Measurements from ENCODE around the gene COL4A4. TPM values are rescaled to one million over a fixed set of nuclear protein-coding genes. Genes with fewer than 3 reads are reported as not detected.

COL4A4 gene
- total and polyA plus RNA-seq, 2 of the 13 experiments (the other 11 are each of a cell fraction or from before 2014, with no cell fraction given), result not detected

DNA sequence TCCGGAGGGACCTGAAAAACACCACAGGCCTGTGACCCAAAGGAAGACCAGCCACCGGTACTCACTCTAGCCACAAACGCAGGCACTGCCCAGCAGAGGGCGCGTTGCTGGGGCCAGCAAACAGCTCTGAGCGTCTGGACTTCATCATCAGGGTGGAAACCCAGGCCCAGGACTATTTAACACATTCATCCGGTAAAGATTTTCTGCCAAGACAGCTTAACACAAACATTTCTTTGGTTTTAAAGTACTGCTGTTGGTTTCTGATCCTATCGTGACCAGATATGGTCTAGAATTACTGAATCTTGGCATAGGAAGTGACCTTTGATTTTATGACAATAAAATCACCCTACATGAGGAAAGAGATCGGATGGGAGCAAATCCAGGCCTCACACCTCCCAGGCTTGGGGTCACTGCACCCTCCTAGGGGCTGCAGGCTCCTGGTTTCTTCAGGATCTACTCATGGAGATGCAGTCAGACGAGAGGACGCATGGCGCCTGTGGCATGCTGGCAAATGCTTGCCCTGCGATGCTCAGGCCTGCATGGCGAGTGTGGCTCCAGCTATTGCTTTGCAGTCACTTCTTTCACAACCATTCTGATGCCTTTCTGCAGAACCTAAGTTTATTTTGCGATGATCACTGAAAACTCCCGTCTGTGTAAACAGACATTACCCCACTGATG lies 130.4 kb downstream of the COL4A4 start (continued):
- TF ChIP-seq FOXO1 (CRISPR knock-in tag; IDR thresholded peaks at IDR 0.05), result no peak
- TF ChIP-seq REXO4 (CRISPR knock-in tag; IDR thresholded peaks at IDR 0.05; ENCODE audit: borderline replicate concordance), result no peak
- TF ChIP-seq ZNF510 (CRISPR knock-in tag; IDR thresholded peaks at IDR 0.05; ENCODE audit: low read depth), result no peak
- peak; percentile 52; the same call in 1 of the 2 replicates for TF ChIP-seq REPIN1 (CRISPR knock-in tag; IDR thresholded peaks at IDR 0.05; ENCODE audit: borderline replicate concordance, low read depth)
- TF ChIP-seq ATRX (CRISPR knock-in tag; IDR thresholded peaks at IDR 0.05; ENCODE audit: borderline replicate concordance), result no peak
- TF ChIP-seq CREB1 (IDR thresholded peaks at IDR 0.05), result no peak
- TF ChIP-seq CREB1 (CRISPR knock-in tag; IDR thresholded peaks at IDR 0.05), result no peak
- no peak for TF ChIP-seq ZFAT (CRISPR knock-in tag; conservative IDR thresholded peaks at IDR 0.05)
- peak; percentile 14; the same call in 1 of the 2 replicates for TF ChIP-seq FOSL2 (CRISPR knock-in tag; IDR thresholded peaks at IDR 0.05)
- TF ChIP-seq ZFP41 (CRISPR knock-in tag; IDR thresholded peaks at IDR 0.05; ENCODE audit: borderline replicate concordance), result no peak
- TF ChIP-seq IRX3 (CRISPR knock-in tag; IDR thresholded peaks at IDR 0.05; ENCODE audit: borderline replicate concordance, low read depth), result no peak
- no peak for TF ChIP-seq ZIK1 (CRISPR knock-in tag; IDR thresholded peaks at IDR 0.05; ENCODE audit: borderline replicate concordance, low read depth)
- TF ChIP-seq TBX2 (CRISPR knock-in tag; IDR thresholded peaks at IDR 0.05; ENCODE audit: borderline replicate concordance), result 0 out of 2 replicates have a peak, but pooled peaks have one; percentile 19
- TF ChIP-seq ZNF225 (CRISPR knock-in tag; IDR thresholded peaks at IDR 0.05), result no peak
- no peak for TF ChIP-seq ZNF180 (CRISPR knock-in tag; IDR thresholded peaks at IDR 0.05; ENCODE audit: borderline replicate concordance, low read depth)
- TF ChIP-seq POLR2AphosphoS2 (IDR thresholded peaks at IDR 0.05; ENCODE audit: low read depth, low read length), result no peak
- no peak for TF ChIP-seq ZNF747 (CRISPR knock-in tag; IDR thresholded peaks at IDR 0.05; ENCODE audit: borderline replicate concordance)
- TF ChIP-seq, protein P1, sequence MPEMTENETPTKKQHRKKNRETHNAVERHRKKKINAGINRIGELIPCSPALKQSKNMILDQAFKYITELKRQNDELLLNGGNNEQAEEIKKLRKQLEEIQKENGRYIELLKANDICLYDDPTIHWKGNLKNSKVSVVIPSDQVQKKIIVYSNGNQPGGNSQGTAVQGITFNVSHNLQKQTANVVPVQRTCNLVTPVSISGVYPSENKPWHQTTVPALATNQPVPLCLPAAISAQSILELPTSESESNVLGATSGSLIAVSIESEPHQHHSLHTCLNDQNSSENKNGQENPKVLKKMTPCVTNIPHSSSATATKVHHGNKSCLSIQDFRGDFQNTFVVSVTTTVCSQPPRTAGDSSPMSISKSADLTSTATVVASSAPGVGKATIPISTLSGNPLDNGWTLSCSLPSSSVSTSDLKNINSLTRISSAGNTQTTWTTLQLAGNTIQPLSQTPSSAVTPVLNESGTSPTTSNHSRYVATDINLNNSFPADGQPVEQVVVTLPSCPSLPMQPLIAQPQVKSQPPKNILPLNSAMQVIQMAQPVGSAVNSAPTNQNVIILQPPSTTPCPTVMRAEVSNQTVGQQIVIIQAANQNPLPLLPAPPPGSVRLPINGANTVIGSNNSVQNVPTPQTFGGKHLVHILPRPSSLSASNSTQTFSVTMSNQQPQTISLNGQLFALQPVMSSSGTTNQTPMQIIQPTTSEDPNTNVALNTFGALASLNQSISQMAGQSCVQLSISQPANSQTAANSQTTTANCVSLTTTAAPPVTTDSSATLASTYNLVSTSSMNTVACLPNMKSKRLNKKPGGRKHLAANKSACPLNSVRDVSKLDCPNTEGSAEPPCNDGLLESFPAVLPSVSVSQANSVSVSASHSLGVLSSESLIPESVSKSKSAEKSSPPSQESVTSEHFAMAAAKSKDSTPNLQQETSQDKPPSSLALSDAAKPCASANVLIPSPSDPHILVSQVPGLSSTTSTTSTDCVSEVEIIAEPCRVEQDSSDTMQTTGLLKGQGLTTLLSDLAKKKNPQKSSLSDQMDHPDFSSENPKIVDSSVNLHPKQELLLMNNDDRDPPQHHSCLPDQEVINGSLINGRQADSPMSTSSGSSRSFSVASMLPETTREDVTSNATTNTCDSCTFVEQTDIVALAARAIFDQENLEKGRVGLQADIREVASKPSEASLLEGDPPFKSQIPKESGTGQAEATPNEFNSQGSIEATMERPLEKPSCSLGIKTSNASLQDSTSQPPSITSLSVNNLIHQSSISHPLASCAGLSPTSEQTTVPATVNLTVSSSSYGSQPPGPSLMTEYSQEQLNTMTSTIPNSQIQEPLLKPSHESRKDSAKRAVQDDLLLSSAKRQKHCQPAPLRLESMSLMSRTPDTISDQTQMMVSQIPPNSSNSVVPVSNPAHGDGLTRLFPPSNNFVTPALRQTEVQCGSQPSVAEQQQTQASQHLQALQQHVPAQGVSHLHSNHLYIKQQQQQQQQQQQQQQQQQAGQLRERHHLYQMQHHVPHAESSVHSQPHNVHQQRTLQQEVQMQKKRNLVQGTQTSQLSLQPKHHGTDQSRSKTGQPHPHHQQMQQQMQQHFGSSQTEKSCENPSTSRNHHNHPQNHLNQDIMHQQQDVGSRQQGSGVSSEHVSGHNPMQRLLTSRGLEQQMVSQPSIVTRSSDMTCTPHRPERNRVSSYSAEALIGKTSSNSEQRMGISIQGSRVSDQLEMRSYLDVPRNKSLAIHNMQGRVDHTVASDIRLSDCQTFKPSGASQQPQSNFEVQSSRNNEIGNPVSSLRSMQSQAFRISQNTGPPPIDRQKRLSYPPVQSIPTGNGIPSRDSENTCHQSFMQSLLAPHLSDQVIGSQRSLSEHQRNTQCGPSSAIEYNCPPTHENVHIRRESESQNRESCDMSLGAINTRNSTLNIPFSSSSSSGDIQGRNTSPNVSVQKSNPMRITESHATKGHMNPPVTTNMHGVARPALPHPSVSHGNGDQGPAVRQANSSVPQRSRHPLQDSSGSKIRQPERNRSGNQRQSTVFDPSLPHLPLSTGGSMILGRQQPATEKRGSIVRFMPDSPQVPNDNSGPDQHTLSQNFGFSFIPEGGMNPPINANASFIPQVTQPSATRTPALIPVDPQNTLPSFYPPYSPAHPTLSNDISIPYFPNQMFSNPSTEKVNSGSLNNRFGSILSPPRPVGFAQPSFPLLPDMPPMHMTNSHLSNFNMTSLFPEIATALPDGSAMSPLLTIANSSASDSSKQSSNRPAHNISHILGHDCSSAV (CRISPR knock-in tag; IDR thresholded peaks at IDR 0.05; ENCODE audit: borderline replicate concordance), result no peak
- TF ChIP-seq, protein P2, sequence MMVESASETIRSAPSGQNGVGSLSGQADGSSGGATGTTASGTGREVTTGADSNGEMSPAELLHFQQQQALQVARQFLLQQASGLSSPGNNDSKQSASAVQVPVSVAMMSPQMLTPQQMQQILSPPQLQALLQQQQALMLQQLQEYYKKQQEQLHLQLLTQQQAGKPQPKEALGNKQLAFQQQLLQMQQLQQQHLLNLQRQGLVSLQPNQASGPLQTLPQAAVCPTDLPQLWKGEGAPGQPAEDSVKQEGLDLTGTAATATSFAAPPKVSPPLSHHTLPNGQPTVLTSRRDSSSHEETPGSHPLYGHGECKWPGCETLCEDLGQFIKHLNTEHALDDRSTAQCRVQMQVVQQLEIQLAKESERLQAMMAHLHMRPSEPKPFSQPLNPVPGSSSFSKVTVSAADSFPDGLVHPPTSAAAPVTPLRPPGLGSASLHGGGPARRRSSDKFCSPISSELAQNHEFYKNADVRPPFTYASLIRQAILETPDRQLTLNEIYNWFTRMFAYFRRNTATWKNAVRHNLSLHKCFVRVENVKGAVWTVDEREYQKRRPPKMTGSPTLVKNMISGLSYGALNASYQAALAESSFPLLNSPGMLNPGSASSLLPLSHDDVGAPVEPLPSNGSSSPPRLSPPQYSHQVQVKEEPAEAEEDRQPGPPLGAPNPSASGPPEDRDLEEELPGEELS (CRISPR knock-in tag; IDR thresholded peaks at IDR 0.05), result no peak
- TF ChIP-seq, protein P3, sequence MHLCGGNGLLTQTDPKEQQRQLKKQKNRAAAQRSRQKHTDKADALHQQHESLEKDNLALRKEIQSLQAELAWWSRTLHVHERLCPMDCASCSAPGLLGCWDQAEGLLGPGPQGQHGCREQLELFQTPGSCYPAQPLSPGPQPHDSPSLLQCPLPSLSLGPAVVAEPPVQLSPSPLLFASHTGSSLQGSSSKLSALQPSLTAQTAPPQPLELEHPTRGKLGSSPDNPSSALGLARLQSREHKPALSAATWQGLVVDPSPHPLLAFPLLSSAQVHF (CRISPR knock-in tag; IDR thresholded peaks at IDR 0.05), result no peak

Data from HepG2 (cell line).